SK-N-SH (cell line): ENCODE data around the gene NECTIN3. TPM values are rescaled to one million over a fixed set of nuclear protein-coding genes. Genes with fewer than 3 reads are reported as not detected.

Experiments used
- CTCF ChIA-PET: fragments of 300-600, 350-600 bp; formaldehyde crosslinking; extraction: SDS; loops from one replicate; lab custom pipeline; 2021; lab: Yijun Ruan, JAX
- POLR2A ChIA-PET: fragments of 350-600 bp; sonication (Branson Sonifier 250); formaldehyde crosslinking; extraction: SDS; loops from one replicate; lab custom pipeline; 2020; ENCODE audit warnings: antibody characterized with exemption, inconsistent platforms; lab: Yijun Ruan, JAX
- DNase-seq: peaks from one replicate; pipeline ENCODE4 v3.0.0; 2012
- H2AFZ ChIP-seq: fragments of 200-600 bp; sonication (generic); 2 replicates; pipeline ENCODE4 v1.8.1; 2016; ENCODE audit warnings: antibody characterized with exemption, mild to moderate bottlenecking, low read depth
- H3F3A ChIP-seq: fragments of 200-600 bp; sonication (generic); replicated peaks from 2 replicates; pipeline ENCODE3; 2016; ENCODE audit warnings: antibody characterized with exemption, mild to moderate bottlenecking; ENCODE audit not compliant: insufficient read depth
- H3K27ac ChIP-seq, 2 experiments: fragments of 200-500 bp in 1 of 2; fragments of 200-600 bp in 1 of 2; sonication (Bioruptor generic) in 1 of 2; sonication (generic), shearing (Covaris generic) in 1 of 2; 2 replicates each; pipeline versions ENCODE4 v1.5.1 to v1.6.1; 2014 to 2016; ENCODE audit warnings: low read depth in 2 of 2, inconsistent platforms in 1 of 2, low read length in 1 of 2, mild to moderate bottlenecking in 1 of 2, mixed read lengths in 1 of 2
- H3K27me3 ChIP-seq: fragments of 200-600 bp; sonication (generic), shearing (Covaris generic); 2 replicates; pipeline ENCODE4 v1.6.1; 2016; ENCODE audit warnings: mixed run types; ENCODE audit not compliant: insufficient read depth
- H3K36me3 ChIP-seq, 2 experiments: fragments of 200-500 bp in 1 of 2; fragments of 200-600 bp in 1 of 2; sonication (Bioruptor generic) in 1 of 2; sonication (generic) in 1 of 2; replicated peaks in 1 of 2; 2 replicates each; pipeline versions ENCODE3 to v1.5.1; 2014 to 2016; ENCODE audit warnings: low read length in 1 of 2, mild to moderate bottlenecking in 1 of 2; ENCODE audit not compliant: insufficient read depth in 2 of 2, control insufficient read depth in 1 of 2
- H3K4me1 ChIP-seq, 2 experiments: fragments of 200-500 bp in 1 of 2; fragments of 200-600 bp in 1 of 2; sonication (Bioruptor generic) in 1 of 2; sonication (generic), shearing (Covaris generic) in 1 of 2; 2 replicates each; pipeline versions ENCODE4 v1.5.1 to v1.6.1; 2014 to 2016; ENCODE audit warnings: low read depth in 1 of 2, low read length in 1 of 2, mixed run types in 1 of 2; ENCODE audit not compliant: insufficient read depth in 2 of 2, control insufficient read depth in 1 of 2
- H3K4me2 ChIP-seq: fragments of 200-600 bp; sonication (generic), shearing (Covaris generic); 2 replicates; pipeline ENCODE4 v1.6.1; 2017; ENCODE audit warnings: mixed run types
- H3K4me3 ChIP-seq, 2 experiments: fragments of 200-500 bp in 1 of 2; fragments of 200-600 bp in 1 of 2; sonication (Bioruptor generic) in 1 of 2; sonication (generic), shearing (Covaris generic) in 1 of 2; 2 replicates each; pipeline versions ENCODE4 v1.5.1 to v1.8.1; 2014 to 2016; ENCODE audit warnings: low read depth in 2 of 2, inconsistent platforms in 1 of 2, low read length in 1 of 2, mild to moderate bottlenecking in 1 of 2, mixed read lengths in 1 of 2, moderate library complexity in 1 of 2
- H3K79me2 ChIP-seq: fragments of 200-600 bp; sonication (generic); 2 replicates; pipeline ENCODE4 v1.8.1; 2017; ENCODE audit warnings: mild to moderate bottlenecking; ENCODE audit not compliant: insufficient read depth
- H3K9ac ChIP-seq: fragments of 200-600 bp; sonication (generic); 2 replicates; pipeline ENCODE4 v1.6.1; 2017; ENCODE audit warnings: mixed run types
- H3K9me2 ChIP-seq: fragments of 200-600 bp; sonication (generic); 2 replicates; pipeline ENCODE4 v1.6.1; 2017; ENCODE audit warnings: mixed run types
- H3K9me3 ChIP-seq: fragments of 200-600 bp; sonication (generic); 2 replicates; pipeline ENCODE4 v1.6.1; 2017; ENCODE audit warnings: mixed run types, mild to moderate bottlenecking, moderate library complexity
- H4K20me1 ChIP-seq: fragments of 200-600 bp; sonication (generic); 2 replicates; pipeline ENCODE4 v1.6.1; 2017; ENCODE audit warnings: mild to moderate bottlenecking, mixed run types; ENCODE audit not compliant: insufficient read depth
- CTCF ChIP-seq: fragments of 200-600 bp; sonication (generic); IDR thresholded peaks from 2 replicates; pipeline ENCODE4 v1.6.1; 2017; ENCODE audit warnings: antibody characterized with exemption, mild to moderate bottlenecking, moderate library complexity
- EP300 ChIP-seq, 2 experiments: IDR thresholded peaks; 2 replicates each; pipeline versions ENCODE4 v1.4.0 to v1.6.1; 2012; ENCODE audit warnings: borderline replicate concordance in 1 of 2, low read depth in 1 of 2, low read length in 1 of 2
- EZH2phosphoT487 ChIP-seq: fragments of 200-600 bp; sonication (generic); IDR thresholded peaks from 2 replicates; pipeline ENCODE4 v1.6.1; 2017; ENCODE audit warnings: low read depth, mixed run types, mild to moderate bottlenecking, antibody characterized with exemption, moderate library complexity, borderline replicate concordance
- FOXJ3 ChIP-seq: sonication (generic); formaldehyde crosslinking; IDR thresholded peaks from 2 replicates; pipeline ENCODE4 v1.5.1; 2020; ENCODE audit warnings: mild to moderate bottlenecking, missing genetic modification reagents
- GABPA ChIP-seq: IDR thresholded peaks from 2 replicates; pipeline ENCODE4 v1.4.0; 2012; ENCODE audit warnings: low read depth, mild to moderate bottlenecking
- GATA2 ChIP-seq: sonication (generic); formaldehyde crosslinking; IDR thresholded peaks from 2 replicates; pipeline ENCODE4 v1.5.0; 2020; ENCODE audit warnings: mild to moderate bottlenecking, missing genetic modification reagents
- IRF3 ChIP-seq: fragments of 150-350 bp; IDR thresholded peaks from 2 replicates; pipeline ENCODE4 v1.6.1; 2016; ENCODE audit warnings: mild to moderate bottlenecking, low read depth, low read length
- MAX ChIP-seq: IDR thresholded peaks from 2 replicates; pipeline ENCODE4 v1.4.0; 2012; ENCODE audit warnings: low read depth
- NRF1 ChIP-seq: IDR thresholded peaks from 2 replicates; pipeline ENCODE4 v1.6.1; 2012; ENCODE audit warnings: low read depth, mild to moderate bottlenecking, low read length
- RAD21 ChIP-seq: IDR thresholded peaks from 2 replicates; pipeline ENCODE4 v1.6.1; 2012; ENCODE audit warnings: mild to moderate bottlenecking, low read length
- RCOR1 ChIP-seq: fragments of 150-350 bp; IDR thresholded peaks from 2 replicates; pipeline ENCODE4 v1.6.1; 2017; ENCODE audit warnings: antibody characterized with exemption, low read length
- RFX5 ChIP-seq: IDR thresholded peaks from 2 replicates; pipeline ENCODE4 v1.6.1; 2012; ENCODE audit warnings: mild to moderate bottlenecking, improper control_type of control experiment, low read length
- TAF1 ChIP-seq: IDR thresholded peaks from 2 replicates; pipeline ENCODE4 v1.6.1; 2012; ENCODE audit warnings: low read depth, mild to moderate bottlenecking, low read length, moderate library complexity, borderline replicate concordance
- USF1 ChIP-seq: IDR thresholded peaks from 2 replicates; pipeline ENCODE4 v1.4.0; 2012; ENCODE audit warnings: low read depth, borderline replicate concordance
- ZBTB33 ChIP-seq: IDR thresholded peaks from 2 replicates; pipeline ENCODE4 v1.4.0; 2012; ENCODE audit warnings: low read depth, borderline replicate concordance
- WGBS: methylation state at CpG from one replicate; pipeline ENCODE4 v1.1.6; 2017; ENCODE audit warnings: low lambda C conversion rate; 5-methylcytosine and 5-hydroxymethylcytosine counted together
- polyA plus RNA-seq, 3 experiments: library from polyadenylated mRNA; depleted of rRNA; stranded (reverse); fragments of >200 nt; gene quantifications; 2 replicates each; pipeline ENCODE4 v1.2.3, GENCODE V29; 2012

The NECTIN3 gene
- polyA plus RNA-seq, 1 of the 3 experiments (the other 2 are of a cell fraction): 8.9 TPM

DNA sequence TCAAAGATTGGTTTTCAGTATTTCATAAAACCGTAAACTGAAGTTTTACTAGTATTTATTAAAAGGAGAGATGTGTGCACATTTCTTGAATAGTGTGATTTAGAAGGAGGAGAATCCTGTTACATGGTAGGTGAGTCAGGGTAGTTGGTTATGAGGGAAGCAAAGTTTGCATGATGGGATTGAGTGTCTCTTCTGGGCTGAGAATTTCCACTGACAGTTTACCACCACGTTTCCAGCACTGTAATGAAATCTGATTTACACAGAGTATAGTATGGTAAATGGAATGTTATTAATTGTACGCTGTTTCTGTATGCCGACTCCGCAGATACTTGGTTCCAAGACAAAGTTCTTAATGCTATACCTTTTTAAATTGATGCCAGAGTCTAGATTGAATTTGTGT is 1.6 kb downstream of the NECTIN3 start:
- peak overlapping the region; percentile 79 for H3K4me2 ChIP-seq
- CTCF ChIA-PET: no interaction called here
- peak overlapping the region; percentile 78 to 90 for H3K4me3 ChIP-seq
- POLR2A ChIA-PET: no interaction called here
- no peaks in the 10 kb centered on the region for H3K27me3 ChIP-seq
- TF ChIP-seq RFX5 (no peak), GABPA (no peak), TAF1 (no peak), USF1 (no peak), GATA2 (CRISPR knock-in tag) (no peak), CTCF (no peak), NRF1 (no peak), MAX (no peak), FOXJ3 (CRISPR knock-in tag) (no peak), RAD21 (no peak), EP300 (IDR thresholded peaks at IDR 0.05; ENCODE audit: borderline replicate concordance in 1 of 2, low read depth in 1 of 2, low read length in 1 of 2) (no peak), RCOR1 (no peak), ZBTB33 (no peak), EZH2phosphoT487 (no peak), IRF3 (no peak)
- peaks cover 8% of the 10 kb centered on the region for H3F3A ChIP-seq
- peak overlapping the region; percentile 85 for H3K9ac ChIP-seq
- H3K27ac ChIP-seq: peak overlapping the region in 1 of 2 experiments; percentile 93; a peak in 1 of 4 replicates
- H3K4me1 ChIP-seq: peaks cover 0 to 6% of the 10 kb centered on the region in 2 experiments; a peak in 3 of 4 replicates
- no peaks in the 10 kb centered on the region for H3K9me3 ChIP-seq
- DNase-seq: no peak
- no peaks in the 10 kb centered on the region for H3K36me3 ChIP-seq
- peaks cover 76% of the 10 kb centered on the region for H3K79me2 ChIP-seq
- WGBS: 49% methylated on average over 5 of the region's 5 CpGs
- no peak overlapping the region for H2AFZ ChIP-seq
- H3K9me2 ChIP-seq: no peaks in the 10 kb centered on the region
- peaks cover 50% of the 10 kb centered on the region for H4K20me1 ChIP-seq
